SU-DHL-6 (cell line): ENCODE data around the gene SLC9A1.

Experiments
- EZH2phosphoT487 ChIP-seq: fragments of 200-600 bp; sonication (generic), shearing (Covaris generic); conservative IDR thresholded peaks from 2 replicates; pipeline ENCODE4 v1.6.1; 2018; ENCODE audit warnings: mild to moderate bottlenecking, antibody characterized with exemption, low read length, moderate library complexity, mixed read lengths
- TF ChIP-seq, protein P1 (sequence below): fragments of 200-600 bp; sonication (generic); IDR thresholded peaks from one replicate; pipeline ENCODE4 v1.5.1; 2017; ENCODE audit warnings: antibody characterized with exemption, mild to moderate bottlenecking, low read length, moderate library complexity; ENCODE audit not compliant: insufficient read depth, poor library complexity, severe bottlenecking

DNA sequence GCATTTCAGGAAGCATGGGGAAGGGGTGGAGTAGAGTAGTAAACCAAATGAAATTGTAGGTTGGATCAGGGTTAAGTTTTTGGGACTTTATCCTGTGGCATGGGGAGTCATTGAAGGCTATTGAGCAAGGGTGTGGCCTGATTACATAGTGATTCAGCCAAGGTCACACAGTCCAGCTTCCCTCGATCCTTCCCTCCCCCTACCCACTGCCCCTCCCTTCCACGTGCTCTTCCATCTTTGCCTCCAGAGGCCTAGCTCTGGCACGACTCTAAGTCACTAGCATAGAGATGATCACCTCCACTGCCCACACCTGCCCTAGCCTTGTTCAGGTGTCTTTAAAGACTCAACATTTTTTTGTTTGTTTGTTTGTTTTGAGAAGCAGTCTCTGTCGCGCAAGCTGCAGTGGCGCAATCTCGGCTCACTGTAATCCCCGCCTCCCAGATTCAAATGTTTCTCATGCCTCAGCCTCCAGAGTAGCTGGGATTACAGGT, 37.2 kb upstream of the SLC9A1 start:
- no peak for TF ChIP-seq EZH2phosphoT487
- TF ChIP-seq, protein P1, sequence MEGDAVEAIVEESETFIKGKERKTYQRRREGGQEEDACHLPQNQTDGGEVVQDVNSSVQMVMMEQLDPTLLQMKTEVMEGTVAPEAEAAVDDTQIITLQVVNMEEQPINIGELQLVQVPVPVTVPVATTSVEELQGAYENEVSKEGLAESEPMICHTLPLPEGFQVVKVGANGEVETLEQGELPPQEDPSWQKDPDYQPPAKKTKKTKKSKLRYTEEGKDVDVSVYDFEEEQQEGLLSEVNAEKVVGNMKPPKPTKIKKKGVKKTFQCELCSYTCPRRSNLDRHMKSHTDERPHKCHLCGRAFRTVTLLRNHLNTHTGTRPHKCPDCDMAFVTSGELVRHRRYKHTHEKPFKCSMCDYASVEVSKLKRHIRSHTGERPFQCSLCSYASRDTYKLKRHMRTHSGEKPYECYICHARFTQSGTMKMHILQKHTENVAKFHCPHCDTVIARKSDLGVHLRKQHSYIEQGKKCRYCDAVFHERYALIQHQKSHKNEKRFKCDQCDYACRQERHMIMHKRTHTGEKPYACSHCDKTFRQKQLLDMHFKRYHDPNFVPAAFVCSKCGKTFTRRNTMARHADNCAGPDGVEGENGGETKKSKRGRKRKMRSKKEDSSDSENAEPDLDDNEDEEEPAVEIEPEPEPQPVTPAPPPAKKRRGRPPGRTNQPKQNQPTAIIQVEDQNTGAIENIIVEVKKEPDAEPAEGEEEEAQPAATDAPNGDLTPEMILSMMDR, result no peak
